OCI-LY1 (cell line): ENCODE data around the gene SMIM3.

ENCODE experiments used
- CTCF ChIP-seq: fragments of 200-600 bp; sonication (generic), shearing (Covaris generic); IDR thresholded peaks from 2 replicates; pipeline ENCODE4 v1.5.1; 2017; ENCODE audit warnings: mild to moderate bottlenecking, antibody characterized with exemption, low read length, moderate library complexity, mixed read lengths
- EZH2 ChIP-seq: fragments of 200-600 bp; sonication (generic), shearing (Covaris generic); IDR thresholded peaks from 2 replicates; pipeline ENCODE4 v1.8.0; 2017; ENCODE audit warnings: borderline replicate concordance, mixed run types, mild to moderate bottlenecking, antibody characterized with exemption, low read length, moderate library complexity, mixed read lengths

- TF ChIP-seq CTCF (no peak), EZH2 (no peak)
Measured at GRCh38 chr5:150762211-150762610, 16.3 kb upstream of the SMIM3 start.
